ENCODE data around the gene C20orf202. TPM values are rescaled to one million over a fixed set of nuclear protein-coding genes. Genes with fewer than 3 reads are reported as not detected.

Gene C20orf202
- total and polyA plus RNA-seq, 9 of the 15 experiments (the other 6 are each of a cell fraction or from before 2014, with no cell fraction given), result 0.03 to 0.24 (median 0.15) TPM; not detected in 4

DNA sequence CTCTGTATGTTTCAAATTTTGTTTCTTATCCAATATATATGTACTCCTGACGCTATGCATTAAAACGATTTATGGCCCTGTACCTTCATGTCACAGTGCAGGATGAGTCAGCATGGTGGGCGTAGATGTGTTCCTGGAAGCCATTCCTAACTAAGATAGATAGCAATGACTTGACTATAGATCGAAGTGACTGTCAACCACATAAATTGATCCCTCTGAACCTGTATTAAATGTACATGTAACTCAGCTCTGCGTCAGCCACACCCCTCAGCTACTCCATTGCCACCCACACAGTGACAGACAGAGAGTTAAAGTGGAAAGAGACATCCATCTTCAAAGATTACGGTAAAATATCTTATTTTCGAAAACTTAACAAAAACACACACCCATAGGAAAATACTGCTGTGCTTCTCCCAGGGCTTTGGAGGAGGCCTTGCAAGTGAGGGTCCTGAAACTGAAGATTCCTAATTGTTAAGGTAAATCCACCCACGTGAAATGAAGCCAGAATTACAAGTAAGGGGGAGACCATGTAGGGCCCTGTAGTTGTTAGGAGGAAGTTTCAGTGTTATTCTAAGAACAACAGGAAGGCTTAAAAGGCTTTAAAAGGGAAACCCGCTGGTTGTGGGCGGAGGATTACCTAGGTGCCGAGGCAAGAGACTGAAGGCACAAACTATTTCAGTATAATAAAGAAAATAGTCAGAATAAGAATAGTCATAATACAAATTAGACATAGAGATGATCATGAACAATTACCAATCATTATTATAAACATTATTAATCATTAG is 12.3 kb downstream of the C20orf202 start (continued):
- no peak for TF ChIP-seq ZNF57 (CRISPR knock-in tag; IDR thresholded peaks at IDR 0.05)
- peak; percentile 28; the same call in 1 of the 2 replicates for TF ChIP-seq CREM (IDR thresholded peaks at IDR 0.05; ENCODE audit: low read depth)
- TF ChIP-seq ZEB2 (IDR thresholded peaks at IDR 0.05), result 0 out of 2 replicates have a peak, but pooled peaks have one; percentile 15
- TF ChIP-seq, protein P1, sequence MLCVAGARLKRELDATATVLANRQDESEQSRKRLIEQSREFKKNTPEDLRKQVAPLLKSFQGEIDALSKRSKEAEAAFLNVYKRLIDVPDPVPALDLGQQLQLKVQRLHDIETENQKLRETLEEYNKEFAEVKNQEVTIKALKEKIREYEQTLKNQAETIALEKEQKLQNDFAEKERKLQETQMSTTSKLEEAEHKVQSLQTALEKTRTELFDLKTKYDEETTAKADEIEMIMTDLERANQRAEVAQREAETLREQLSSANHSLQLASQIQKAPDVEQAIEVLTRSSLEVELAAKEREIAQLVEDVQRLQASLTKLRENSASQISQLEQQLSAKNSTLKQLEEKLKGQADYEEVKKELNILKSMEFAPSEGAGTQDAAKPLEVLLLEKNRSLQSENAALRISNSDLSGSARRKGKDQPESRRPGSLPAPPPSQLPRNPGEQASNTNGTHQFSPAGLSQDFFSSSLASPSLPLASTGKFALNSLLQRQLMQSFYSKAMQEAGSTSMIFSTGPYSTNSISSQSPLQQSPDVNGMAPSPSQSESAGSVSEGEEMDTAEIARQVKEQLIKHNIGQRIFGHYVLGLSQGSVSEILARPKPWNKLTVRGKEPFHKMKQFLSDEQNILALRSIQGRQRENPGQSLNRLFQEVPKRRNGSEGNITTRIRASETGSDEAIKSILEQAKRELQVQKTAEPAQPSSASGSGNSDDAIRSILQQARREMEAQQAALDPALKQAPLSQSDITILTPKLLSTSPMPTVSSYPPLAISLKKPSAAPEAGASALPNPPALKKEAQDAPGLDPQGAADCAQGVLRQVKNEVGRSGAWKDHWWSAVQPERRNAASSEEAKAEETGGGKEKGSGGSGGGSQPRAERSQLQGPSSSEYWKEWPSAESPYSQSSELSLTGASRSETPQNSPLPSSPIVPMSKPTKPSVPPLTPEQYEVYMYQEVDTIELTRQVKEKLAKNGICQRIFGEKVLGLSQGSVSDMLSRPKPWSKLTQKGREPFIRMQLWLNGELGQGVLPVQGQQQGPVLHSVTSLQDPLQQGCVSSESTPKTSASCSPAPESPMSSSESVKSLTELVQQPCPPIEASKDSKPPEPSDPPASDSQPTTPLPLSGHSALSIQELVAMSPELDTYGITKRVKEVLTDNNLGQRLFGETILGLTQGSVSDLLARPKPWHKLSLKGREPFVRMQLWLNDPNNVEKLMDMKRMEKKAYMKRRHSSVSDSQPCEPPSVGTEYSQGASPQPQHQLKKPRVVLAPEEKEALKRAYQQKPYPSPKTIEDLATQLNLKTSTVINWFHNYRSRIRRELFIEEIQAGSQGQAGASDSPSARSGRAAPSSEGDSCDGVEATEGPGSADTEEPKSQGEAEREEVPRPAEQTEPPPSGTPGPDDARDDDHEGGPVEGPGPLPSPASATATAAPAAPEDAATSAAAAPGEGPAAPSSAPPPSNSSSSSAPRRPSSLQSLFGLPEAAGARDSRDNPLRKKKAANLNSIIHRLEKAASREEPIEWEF (CRISPR knock-in tag; IDR thresholded peaks at IDR 0.05), result peak; percentile 82
- TF ChIP-seq, protein P2, sequence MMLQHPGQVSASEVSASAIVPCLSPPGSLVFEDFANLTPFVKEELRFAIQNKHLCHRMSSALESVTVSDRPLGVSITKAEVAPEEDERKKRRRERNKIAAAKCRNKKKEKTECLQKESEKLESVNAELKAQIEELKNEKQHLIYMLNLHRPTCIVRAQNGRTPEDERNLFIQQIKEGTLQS (IDR thresholded peaks at IDR 0.05), result peak; percentile 84
- TF ChIP-seq, protein P2 (CRISPR knock-in tag; conservative IDR thresholded peaks at IDR 0.05), result no peak
- TF ChIP-seq TEAD4 (IDR thresholded peaks at IDR 0.05; ENCODE audit: low read length), result no peak
- TF ChIP-seq TEAD4 (CRISPR knock-in tag; IDR thresholded peaks at IDR 0.05; ENCODE audit: borderline replicate concordance), result no peak
- peak; percentile 31; the same call in 1 of the 2 replicates for TF ChIP-seq NCOR1 (IDR thresholded peaks at IDR 0.05)
- peak; percentile 95 for TF ChIP-seq ZNF316 (IDR thresholded peaks at IDR 0.05)
- no peak for TF ChIP-seq CHCHD3 (CRISPR knock-in tag; IDR thresholded peaks at IDR 0.05)
- TF ChIP-seq ZNF24 (IDR thresholded peaks at IDR 0.05), result no peak
- TF ChIP-seq, protein P3, sequence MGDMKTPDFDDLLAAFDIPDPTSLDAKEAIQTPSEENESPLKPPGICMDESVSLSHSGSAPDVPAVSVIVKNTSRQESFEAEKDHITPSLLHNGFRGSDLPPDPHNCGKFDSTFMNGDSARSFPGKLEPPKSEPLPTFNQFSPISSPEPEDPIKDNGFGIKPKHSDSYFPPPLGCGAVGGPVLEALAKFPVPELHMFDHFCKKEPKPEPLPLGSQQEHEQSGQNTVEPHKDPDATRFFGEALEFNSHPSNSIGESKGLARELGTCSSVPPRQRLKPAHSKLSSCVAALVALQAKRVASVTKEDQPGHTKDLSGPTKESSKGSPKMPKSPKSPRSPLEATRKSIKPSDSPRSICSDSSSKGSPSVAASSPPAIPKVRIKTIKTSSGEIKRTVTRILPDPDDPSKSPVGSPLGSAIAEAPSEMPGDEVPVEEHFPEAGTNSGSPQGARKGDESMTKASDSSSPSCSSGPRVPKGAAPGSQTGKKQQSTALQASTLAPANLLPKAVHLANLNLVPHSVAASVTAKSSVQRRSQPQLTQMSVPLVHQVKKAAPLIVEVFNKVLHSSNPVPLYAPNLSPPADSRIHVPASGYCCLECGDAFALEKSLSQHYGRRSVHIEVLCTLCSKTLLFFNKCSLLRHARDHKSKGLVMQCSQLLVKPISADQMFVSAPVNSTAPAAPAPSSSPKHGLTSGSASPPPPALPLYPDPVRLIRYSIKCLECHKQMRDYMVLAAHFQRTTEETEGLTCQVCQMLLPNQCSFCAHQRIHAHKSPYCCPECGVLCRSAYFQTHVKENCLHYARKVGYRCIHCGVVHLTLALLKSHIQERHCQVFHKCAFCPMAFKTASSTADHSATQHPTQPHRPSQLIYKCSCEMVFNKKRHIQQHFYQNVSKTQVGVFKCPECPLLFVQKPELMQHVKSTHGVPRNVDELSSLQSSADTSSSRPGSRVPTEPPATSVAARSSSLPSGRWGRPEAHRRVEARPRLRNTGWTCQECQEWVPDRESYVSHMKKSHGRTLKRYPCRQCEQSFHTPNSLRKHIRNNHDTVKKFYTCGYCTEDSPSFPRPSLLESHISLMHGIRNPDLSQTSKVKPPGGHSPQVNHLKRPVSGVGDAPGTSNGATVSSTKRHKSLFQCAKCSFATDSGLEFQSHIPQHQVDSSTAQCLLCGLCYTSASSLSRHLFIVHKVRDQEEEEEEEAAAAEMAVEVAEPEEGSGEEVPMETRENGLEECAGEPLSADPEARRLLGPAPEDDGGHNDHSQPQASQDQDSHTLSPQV (IDR thresholded peaks at IDR 0.05), result peak; percentile 11
- TF ChIP-seq DPF2 (IDR thresholded peaks at IDR 0.05), result peak; percentile 89
- TF ChIP-seq GTF2F1 (IDR thresholded peaks at IDR 0.05; ENCODE audit: low read depth, low read length), result no peak
- TF ChIP-seq C11orf30 (IDR thresholded peaks at IDR 0.05; ENCODE audit: low read depth), result peak; percentile 92
- TF ChIP-seq, protein P4, sequence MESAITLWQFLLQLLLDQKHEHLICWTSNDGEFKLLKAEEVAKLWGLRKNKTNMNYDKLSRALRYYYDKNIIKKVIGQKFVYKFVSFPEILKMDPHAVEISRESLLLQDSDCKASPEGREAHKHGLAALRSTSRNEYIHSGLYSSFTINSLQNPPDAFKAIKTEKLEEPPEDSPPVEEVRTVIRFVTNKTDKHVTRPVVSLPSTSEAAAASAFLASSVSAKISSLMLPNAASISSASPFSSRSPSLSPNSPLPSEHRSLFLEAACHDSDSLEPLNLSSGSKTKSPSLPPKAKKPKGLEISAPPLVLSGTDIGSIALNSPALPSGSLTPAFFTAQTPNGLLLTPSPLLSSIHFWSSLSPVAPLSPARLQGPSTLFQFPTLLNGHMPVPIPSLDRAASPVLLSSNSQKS (CRISPR knock-in tag; IDR thresholded peaks at IDR 0.05), result no peak
- TF ChIP-seq CBFA2T3 (IDR thresholded peaks at IDR 0.05), result peak; percentile 51
